ELF-1 (cell line): ENCODE measurements around the gene FKBP1B.
"Not testable (repeated sequence)": the region's sequence is repeated elsewhere in the genome, so short reads cannot be mapped to it uniquely, and the experiment has no call there.

Experiments
- DNase-seq: peaks from one replicate; pipeline ENCODE4 v3.0.0-alpha.2; 2016; ENCODE audit warnings: low read depth, low spot score

Gene FKBP1B

GRCh38 chr2:24100732-24101131 is 51.2 kb downstream of the FKBP1B start:
- not testable (repeated sequence) for DNase-seq

GRCh38 chr2:24101992-24102391 is 52.5 kb downstream of the FKBP1B start:
- DNase-seq = no peak

GRCh38 chr2:24102677-24103076 is 53.1 kb downstream of the FKBP1B start:
- no peak for DNase-seq

- no peak for DNase-seq
Measured at GRCh38 chr2:24104110-24104650, 54.6 kb downstream of the FKBP1B start.

- no peak for DNase-seq
Measured at GRCh38 chr2:24104906-24105305, 55.4 kb downstream of the FKBP1B start.

- no peak for DNase-seq
Measured at GRCh38 chr2:24105816-24106215, 56.3 kb downstream of the FKBP1B start.

GRCh38 chr2:24106786-24107185 is 57.2 kb downstream of the FKBP1B start:
- no peak for DNase-seq

GRCh38 chr2:24107336-24107735 is 57.8 kb downstream of the FKBP1B start:
- no peak for DNase-seq

GRCh38 chr2:24109431-24109830 is 59.9 kb downstream of the FKBP1B start:
- DNase-seq = not testable (repeated sequence)

- DNase-seq = no peak
Measured at GRCh38 chr2:24110660-24111303, 61.2 kb downstream of the FKBP1B start.

- no peak for DNase-seq
Measured at GRCh38 chr2:24111407-24111901, 61.9 kb downstream of the FKBP1B start.
